Measurements from ENCODE around the gene RNU4-1. TPM values are rescaled to one million over a fixed set of nuclear protein-coding genes. Genes with fewer than 3 reads are reported as not detected.
A peak's percentile ranks its signal among the peaks of the same experiment; 100 is the strongest.

Gene RNU4-1
- total RNA-seq, 5 donors from 2014 or later (not counting 1 experiment from before 2014, with no cell fraction given): 1,482 to 2,823 (median 1,909) TPM

DNA sequence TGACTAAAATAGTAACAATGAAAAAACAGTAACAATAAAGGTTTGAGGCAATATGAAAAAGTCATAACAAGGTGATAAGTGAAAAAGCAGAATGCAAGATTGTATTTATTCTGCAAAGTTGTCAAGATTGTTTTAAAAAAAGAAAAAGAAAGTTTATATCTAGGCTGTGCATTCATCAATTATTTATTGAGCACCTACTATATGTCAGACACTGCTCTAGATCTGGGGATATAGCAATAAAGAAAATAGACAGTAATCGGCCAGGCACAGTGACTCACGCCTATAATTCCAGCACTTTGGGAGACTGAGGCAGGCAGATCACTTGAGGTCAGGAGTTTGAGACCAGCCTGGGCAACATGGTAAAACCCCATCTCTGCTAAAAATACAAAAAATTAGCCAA lies 30.7 kb upstream of the RNU4-1 start:
- POLR2A ChIA-PET: no interaction called here
- Mint-ChIP-seq H3K9me3 (no peaks in the 10 kb centered on the region), H3K4me1 (peaks cover 8 to 12% (median 9%) of the 10 kb centered on the region in 3 donors), H3K27ac (no peak overlapping the region), H3K27me3 (no peaks in the 10 kb centered on the region), H3K36me3 (no peaks in the 10 kb centered on the region), H3K4me3 (no peak overlapping the region)
- CTCF ChIA-PET: no interaction called here
- Histone ChIP-seq H3K27me3 (replicated peaks in 1 of 2; ENCODE audit: control insufficient read depth in 2 of 2, extremely low read depth in 1 of 2, insufficient read depth in 2 of 2, low read length in 1 of 2) (peaks cover 0 to 12% of the 10 kb centered on the region in 2 experiments), H3K9me3 (no peaks in the 10 kb centered on the region), H3K4me1 (ENCODE audit: control insufficient read depth in 1 of 2, extremely low read depth in 1 of 2, insufficient read depth in 2 of 2, low read length in 2 of 2) (peaks cover 0 to 9% of the 10 kb centered on the region in 2 experiments), H3K36me3 (ENCODE audit: control insufficient read depth in 2 of 2, extremely low read depth in 1 of 2, insufficient read depth in 1 of 2, low read length in 1 of 2) (no peaks in the 10 kb centered on the region), H3K4me3 (ENCODE audit: control insufficient read depth in 1 of 2, extremely low read depth in 1 of 2, low read length in 1 of 2) (no peak overlapping the region), H3K27ac (ENCODE audit: low read length) (no peak overlapping the region)
- no peak for ATAC-seq (replicated peaks in 1 of 4)
- no peak for DNase-seq
- WGBS (ENCODE audit: insufficient coverage): 90% methylated on average over 2 of the region's 2 CpGs

DNA sequence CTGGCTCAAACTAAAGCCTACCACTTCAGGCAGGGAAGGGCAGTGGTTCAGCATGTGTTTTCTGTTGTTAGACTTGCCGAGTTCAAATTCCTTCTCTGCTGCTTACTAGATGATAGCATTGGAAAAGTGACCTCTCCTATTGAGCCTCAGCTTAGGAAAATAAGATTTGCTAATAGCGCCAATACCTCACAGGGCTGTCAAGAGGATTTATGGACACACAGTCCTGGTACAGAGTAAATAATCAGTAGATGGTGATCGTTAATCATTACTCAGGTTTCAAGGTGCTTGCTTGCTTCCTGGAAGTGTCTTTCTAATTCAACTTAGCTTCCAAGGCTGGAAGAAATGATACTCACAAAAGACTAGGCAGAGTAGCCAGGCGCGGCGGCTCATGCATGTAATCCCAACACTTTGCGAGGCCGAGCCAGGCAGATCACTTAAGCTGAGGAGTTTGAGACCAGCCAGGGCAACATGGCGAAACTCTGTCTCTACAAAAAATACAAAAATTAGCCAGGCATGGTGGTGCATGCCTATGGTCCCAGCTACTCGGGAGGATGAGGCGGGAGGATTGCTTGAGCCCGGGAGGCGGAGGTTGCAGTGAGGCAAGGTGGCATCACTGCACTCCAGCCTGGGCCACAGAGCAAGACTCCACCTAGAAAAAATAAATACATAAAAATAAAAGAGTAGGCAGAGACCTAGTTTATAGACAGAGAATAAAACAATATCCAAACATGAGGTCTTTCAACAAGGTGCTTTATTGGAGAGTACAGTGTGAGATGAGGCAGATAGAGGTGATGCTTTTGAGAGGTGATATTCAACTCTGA lies 28.6 kb upstream of the RNU4-1 start:
- CTCF ChIA-PET: interaction anchor here (1.0 to 1.2 kb wide), 2 partner anchors 8 to 33 kb away, joined by 3 to 4 read pairs; no protein-coding TSS in a partner anchor

DNA sequence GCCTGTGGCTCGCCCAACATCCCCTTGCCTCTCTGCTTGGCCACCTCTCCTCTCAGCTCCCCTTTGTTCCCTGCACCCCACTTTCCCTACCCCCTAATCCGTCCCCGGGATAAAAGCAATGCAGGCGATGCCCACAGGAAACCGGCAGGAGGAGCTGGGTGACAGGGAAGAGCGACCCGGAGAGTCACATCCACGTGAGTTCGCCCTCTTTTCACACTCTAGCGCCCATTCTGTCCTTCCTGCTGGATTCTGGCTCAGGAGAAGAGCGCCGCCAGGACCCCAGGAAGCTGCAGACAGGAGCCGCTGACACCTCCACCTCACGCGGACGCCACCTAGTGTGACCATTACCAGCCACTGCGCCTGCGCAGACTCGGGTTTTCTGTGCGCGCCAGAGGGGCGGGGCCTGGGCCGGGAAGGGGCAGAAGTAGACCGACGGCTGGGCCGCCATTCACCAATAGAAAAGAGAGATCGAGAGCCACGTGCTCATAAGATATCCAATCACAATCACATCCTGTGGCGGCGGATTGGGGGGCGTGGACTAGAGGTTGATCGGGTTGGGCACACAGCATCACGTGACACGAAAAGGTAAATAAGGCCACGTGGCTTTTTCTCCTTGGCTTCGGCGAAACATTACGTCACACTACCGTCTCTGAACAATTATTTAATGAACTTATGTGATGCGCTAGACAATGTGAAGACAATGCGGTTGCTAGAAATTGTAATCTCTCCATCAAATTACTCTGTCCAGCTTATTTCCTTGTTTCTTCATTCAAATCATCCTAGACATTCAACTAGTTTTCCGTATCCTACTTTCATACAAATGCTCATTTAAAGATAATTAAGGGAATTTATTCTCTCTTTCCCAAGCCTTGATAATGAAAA lies 24.4 kb upstream of the RNU4-1 start:
- Mint-ChIP-seq H3K27ac (peak overlapping the region; percentile 95 to 96), H3K4me3 (peak overlapping the region; percentile 90 to 92 (median 90)), H3K27me3 (no peaks in the 10 kb centered on the region), H3K4me1 (peaks cover 10 to 14% (median 13%) of the 10 kb centered on the region in 3 donors), H3K36me3 (no peaks in the 10 kb centered on the region), H3K9me3 (no peaks in the 10 kb centered on the region)
- Histone ChIP-seq H3K36me3 (ENCODE audit: control insufficient read depth in 2 of 2, extremely low read depth in 1 of 2, insufficient read depth in 1 of 2, low read length in 1 of 2) (no peaks in the 10 kb centered on the region), H3K4me1 (ENCODE audit: control insufficient read depth in 1 of 2, extremely low read depth in 1 of 2, insufficient read depth in 2 of 2, low read length in 2 of 2) (peaks cover 7 to 14% of the 10 kb centered on the region in 2 experiments), H3K27ac (ENCODE audit: low read length) (peak overlapping the region; percentile 83), H3K4me3 (ENCODE audit: control insufficient read depth in 1 of 2, extremely low read depth in 1 of 2, low read length in 1 of 2) (peak overlapping the region; percentile 66 to 82), H3K9me3 (no peaks in the 10 kb centered on the region), H3K27me3 (replicated peaks in 1 of 2; ENCODE audit: control insufficient read depth in 2 of 2, extremely low read depth in 1 of 2, insufficient read depth in 2 of 2, low read length in 1 of 2) (no peaks in the 10 kb centered on the region)
- under 1% methylated on average over 26 of the region's 42 CpGs for WGBS (ENCODE audit: insufficient coverage)
- ATAC-seq (replicated peaks in 1 of 4) (peak; percentile 99 to 100 (median 99)), DNase-seq (peak; percentile 98 to 100 (median 100))
- ChIA-PET POLR2A (interaction anchor here (0.6 to 1.6 kb wide), 5 partner anchors 25 to 1782 kb away, joined by 3 to 23 read pairs (median 7); partner anchors contain the start of genes COQ5 (in 1 of the 2), RNU4-1 (in 1 of the 2), RNU4-2 (in 1 of the 2) and RPLP0 (in 1 of the 2)), CTCF (interaction anchor here (0.6 to 2.2 kb wide), 7 partner anchors 9 to 1087 kb away, joined by 3 to 24 read pairs (median 4); partner anchors contain the start of genes SIRT4 (in 2 of the 2), RNU4-1 (in 1 of the 2) and RPLP0 (in 1 of the 2))

More for the DNA sequence above, 28.6 kb upstream of the RNU4-1 start:
- no peaks in the 10 kb centered on the region for H3K36me3 Mint-ChIP-seq
- ATAC-seq (replicated peaks in 1 of 4): no peak
- no peak for DNase-seq
- H3K4me3 Mint-ChIP-seq: no peak overlapping the region
- H3K4me1 ChIP-seq (ENCODE audit: control insufficient read depth in 1 of 2, extremely low read depth in 1 of 2, insufficient read depth in 2 of 2, low read length in 2 of 2): peaks cover 7 to 22% of the 10 kb centered on the region in 2 experiments
- H3K9me3 Mint-ChIP-seq: no peaks in the 10 kb centered on the region
- no peaks in the 10 kb centered on the region for H3K27me3 Mint-ChIP-seq
- POLR2A ChIA-PET: no interaction called here
- H3K4me3 ChIP-seq (ENCODE audit: control insufficient read depth in 1 of 2, extremely low read depth in 1 of 2, low read length in 1 of 2): no peak overlapping the region
- no peaks in the 10 kb centered on the region for H3K36me3 ChIP-seq (ENCODE audit: control insufficient read depth in 2 of 2, extremely low read depth in 1 of 2, insufficient read depth in 1 of 2, low read length in 1 of 2)
- H3K27ac Mint-ChIP-seq: no peak overlapping the region
- peaks cover 0 to 6% of the 10 kb centered on the region in 2 experiments for H3K27me3 ChIP-seq (replicated peaks in 1 of 2; ENCODE audit: control insufficient read depth in 2 of 2, extremely low read depth in 1 of 2, insufficient read depth in 2 of 2, low read length in 1 of 2)
- peaks cover 20 to 22% (median 21%) of the 10 kb centered on the region in 3 donors for H3K4me1 Mint-ChIP-seq
- 86% methylated on average over 5 of the region's 13 CpGs for WGBS (ENCODE audit: insufficient coverage)
- H3K27ac ChIP-seq (ENCODE audit: low read length): no peak overlapping the region
- no peaks in the 10 kb centered on the region for H3K9me3 ChIP-seq

DNA sequence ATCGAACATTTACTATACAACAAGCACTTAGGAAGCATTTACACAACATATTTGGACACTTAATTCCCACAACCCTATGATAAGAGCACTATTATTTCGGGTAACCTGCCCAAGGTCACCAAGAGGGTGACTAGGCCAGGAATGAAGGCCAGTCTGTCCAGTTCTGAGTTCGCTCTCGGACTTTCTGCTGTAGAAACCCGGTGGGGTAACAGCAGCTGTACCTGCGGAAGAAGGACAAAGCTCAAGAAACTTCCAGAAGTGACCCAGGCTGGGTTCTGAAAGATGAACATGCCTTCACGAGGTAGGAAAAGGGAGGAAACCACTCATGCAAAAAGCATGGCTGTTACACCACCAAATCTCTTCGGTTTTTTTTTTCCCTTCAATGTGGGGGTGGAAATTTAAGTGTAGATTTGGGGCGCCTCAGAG lies 23.8 kb upstream of the RNU4-1 start:
- Histone ChIP-seq H3K36me3 (ENCODE audit: control insufficient read depth in 2 of 2, extremely low read depth in 1 of 2, insufficient read depth in 1 of 2, low read length in 1 of 2) (no peaks in the 10 kb centered on the region), H3K27me3 (replicated peaks in 1 of 2; ENCODE audit: control insufficient read depth in 2 of 2, extremely low read depth in 1 of 2, insufficient read depth in 2 of 2, low read length in 1 of 2) (no peaks in the 10 kb centered on the region), H3K27ac (ENCODE audit: low read length) (peak overlapping the region; percentile 83), H3K4me1 (ENCODE audit: control insufficient read depth in 1 of 2, extremely low read depth in 1 of 2, insufficient read depth in 2 of 2, low read length in 2 of 2) (peaks cover 7 to 14% of the 10 kb centered on the region in 2 experiments), H3K9me3 (no peaks in the 10 kb centered on the region), H3K4me3 (ENCODE audit: control insufficient read depth in 1 of 2, extremely low read depth in 1 of 2, low read length in 1 of 2) (peak overlapping the region; percentile 66 to 82)
- peak overlapping the region; percentile 95 to 96 for H3K27ac Mint-ChIP-seq
- no peak for DNase-seq
- ChIA-PET CTCF (interaction anchor here (0.6 to 2.2 kb wide), 6 partner anchors 9 to 116 kb away, joined by 3 to 24 read pairs (median 4); partner anchors contain the start of genes SIRT4 (in 2 of the 2), RNU4-1 (in 1 of the 2) and RPLP0 (in 1 of the 2)), POLR2A (interaction anchor here in 1 of 2 donors (1.6 kb wide), 1 partner anchor 25 kb away, joined by 23 read pairs; the partner anchor contains the start of genes RNU4-1 and RNU4-2)
- no peaks in the 10 kb centered on the region for H3K27me3 Mint-ChIP-seq
- peak in 2 of 4 experiments; percentile 3 for ATAC-seq (replicated peaks in 1 of 4)
- peaks cover 10 to 14% (median 13%) of the 10 kb centered on the region in 3 donors for H3K4me1 Mint-ChIP-seq
- WGBS (ENCODE audit: insufficient coverage): 78% methylated on average over 6 of the region's 9 CpGs
- H3K4me3 Mint-ChIP-seq: peak overlapping the region; percentile 90 to 92 (median 90)
- no peaks in the 10 kb centered on the region for H3K9me3 Mint-ChIP-seq
- no peaks in the 10 kb centered on the region for H3K36me3 Mint-ChIP-seq

- Histone ChIP-seq H3K27ac (ENCODE audit: low read length) (no peak overlapping the region), H3K4me1 (ENCODE audit: control insufficient read depth in 1 of 2, extremely low read depth in 1 of 2, insufficient read depth in 2 of 2, low read length in 2 of 2) (peaks cover 7 to 14% of the 10 kb centered on the region in 2 experiments), H3K27me3 (replicated peaks in 1 of 2; ENCODE audit: control insufficient read depth in 2 of 2, extremely low read depth in 1 of 2, insufficient read depth in 2 of 2, low read length in 1 of 2) (no peaks in the 10 kb centered on the region), H3K4me3 (ENCODE audit: control insufficient read depth in 1 of 2, extremely low read depth in 1 of 2, low read length in 1 of 2) (no peak overlapping the region), H3K36me3 (ENCODE audit: control insufficient read depth in 2 of 2, extremely low read depth in 1 of 2, insufficient read depth in 1 of 2, low read length in 1 of 2) (no peaks in the 10 kb centered on the region), H3K9me3 (no peaks in the 10 kb centered on the region)
- no peaks in the 10 kb centered on the region for H3K36me3 Mint-ChIP-seq
- H3K27ac Mint-ChIP-seq: no peak overlapping the region
- H3K4me3 Mint-ChIP-seq: no peak overlapping the region
- ATAC-seq (replicated peaks in 1 of 4) (no peak), DNase-seq (no peak)
- H3K9me3 Mint-ChIP-seq: no peaks in the 10 kb centered on the region
- peaks cover 10 to 14% (median 13%) of the 10 kb centered on the region in 3 donors for H3K4me1 Mint-ChIP-seq
- ChIA-PET POLR2A (no interaction called here), CTCF (interaction anchor here in 1 of 2 donors (0.5 to 1.8 kb wide), 2 partner anchors 12 to 201 kb away, joined by 4 to 6 read pairs; partner anchors contain the start of gene SIRT4)
- H3K27me3 Mint-ChIP-seq: no peaks in the 10 kb centered on the region
- 80% methylated on average over 1 of the region's 5 CpGs for WGBS (ENCODE audit: insufficient coverage)
Observed at GRCh38 chr12:120314220-120314619, 21.2 kb upstream of the RNU4-1 start.
